T-cell (primary cell): ENCODE data around the gene ABTB2. TPM values are rescaled to one million over a fixed set of nuclear protein-coding genes. Genes with fewer than 3 reads are reported as not detected.

Source experiments
- ATAC-seq, 4 experiments: fragments of 200-7000 bp in 3 of 4; fragments of 150-1000 bp in 1 of 4; cut with Tn5 transposase; replicated peaks in 1 of 4; 1 replicate in 3 of 4; 2 replicates in 1 of 4; pipeline ENCODE4 v1.10.0; 2021; ENCODE audit warnings: moderate library complexity in 3 of 4, mild to moderate bottlenecking in 2 of 4, moderate number of reproducible peaks in 1 of 4
- CTCF ChIA-PET, 2 donors: fragments of 300-600 bp; sonication (Branson Sonifier 250); formaldehyde crosslinking; loops; one replicate each; lab custom pipeline; 2022; ENCODE audit warnings: antibody characterized with exemption in 2 of 2; lab: Charles Lee
- POLR2A ChIA-PET, 2 donors: fragments of 300-600 bp; sonication (Branson Sonifier 250); formaldehyde crosslinking; loops; one replicate each; lab custom pipeline; 2022; ENCODE audit warnings: antibody characterized with exemption in 2 of 2; lab: Charles Lee
- DNase-seq, 35 experiments: peaks; one replicate each; pipeline versions ENCODE4 v3.0.0 to v3.0.0-alpha.2; 2013 to 2023
- H3K27ac ChIP-seq: one replicate; pipeline ENCODE4 v1.5.1; 2013; ENCODE audit warnings: low read length
- H3K27me3 ChIP-seq, 2 experiments: replicated peaks in 1 of 2; 1 replicate in 1 of 2; 2 replicates in 1 of 2; pipeline versions ENCODE4 v1.6.1 to v1.7.0; 2013; ENCODE audit warnings: low read length in 1 of 2, mixed read lengths in 1 of 2; ENCODE audit not compliant: control insufficient read depth in 2 of 2, insufficient read depth in 2 of 2; ENCODE audit errors: extremely low read depth in 1 of 2
- H3K36me3 ChIP-seq, 2 donors: 1 replicate in 1 of 2; 2 replicates in 1 of 2; pipeline versions ENCODE4 v1.6.1 to v1.7.0; 2013; ENCODE audit warnings: low read length in 1 of 2; ENCODE audit not compliant: control insufficient read depth in 2 of 2, insufficient read depth in 1 of 2; ENCODE audit errors: extremely low read depth in 1 of 2
- H3K4me1 ChIP-seq, 2 experiments: 1 replicate in 1 of 2; 2 replicates in 1 of 2; pipeline versions ENCODE4 v1.6.1 to v1.7.0; 2013; ENCODE audit warnings: low read length in 2 of 2, mixed read lengths in 1 of 2; ENCODE audit not compliant: insufficient read depth in 2 of 2, control insufficient read depth in 1 of 2; ENCODE audit errors: extremely low read depth in 1 of 2
- H3K4me3 ChIP-seq, 2 donors: 1 replicate in 1 of 2; 2 replicates in 1 of 2; pipeline versions ENCODE4 v1.5.1 to v1.7.0; 2013; ENCODE audit warnings: mild to moderate bottlenecking in 2 of 2, low read length in 1 of 2, moderate library complexity in 1 of 2; ENCODE audit not compliant: control insufficient read depth in 1 of 2; ENCODE audit errors: extremely low read depth in 1 of 2
- H3K9me3 ChIP-seq: 2 replicates; pipeline ENCODE4 v1.7.0; 2013
- H3K27ac Mint-ChIP-seq, 2 donors: one replicate each; pipeline ENCODE4 v1.8.0; 2020 to 2021; ENCODE audit warnings: mild to moderate bottlenecking in 2 of 2, mixed read lengths in 2 of 2
- H3K27me3 Mint-ChIP-seq, 2 donors: one replicate each; pipeline ENCODE4 v1.8.0; 2021 to 2022; ENCODE audit warnings: mixed read lengths in 2 of 2
- H3K36me3 Mint-ChIP-seq: one replicate; pipeline ENCODE4 v1.8.0; 2021; ENCODE audit warnings: mixed read lengths
- H3K4me1 Mint-ChIP-seq, 3 donors: one replicate each; pipeline ENCODE4 v1.8.0; 2020 to 2022; ENCODE audit warnings: mixed read lengths in 3 of 3, mild to moderate bottlenecking in 1 of 3
- H3K4me3 Mint-ChIP-seq, 3 donors: one replicate each; pipeline ENCODE4 v1.8.0; 2020 to 2022; ENCODE audit warnings: mild to moderate bottlenecking in 3 of 3, mixed read lengths in 3 of 3, moderate library complexity in 3 of 3
- H3K9me3 Mint-ChIP-seq, 3 donors: one replicate each; pipeline ENCODE4 v1.8.0; 2020 to 2022; ENCODE audit warnings: mixed read lengths in 3 of 3
- WGBS: methylation state at CpG from one replicate; pipeline ENCODE4 v1.1.5; 2013; ENCODE audit warnings: missing lambda C conversion rate; ENCODE audit not compliant: insufficient coverage; 5-methylcytosine and 5-hydroxymethylcytosine counted together
- total RNA-seq, 35 experiments: library from RNA in 6 of 35; stranded (reverse) in 6 of 35; fragments of 120-200 nt in 1 of 35; gene quantifications; one replicate each; pipeline versions ENCODE4 v1.2.1 to v1.2.4 and lab custom pipeline; 2013 to 2026

The ABTB2 gene
- total RNA-seq, 5 donors from 2014 or later (not counting 1 experiment from before 2014, with no cell fraction given) = 0.50 to 0.93 (median 0.82) TPM

GRCh38 chr11:34146411-34146810 is 211.4 kb downstream of the ABTB2 start:
- no peaks in the 10 kb centered on the region for H3K9me3 Mint-ChIP-seq
- no peaks in the 10 kb centered on the region for H3K27me3 Mint-ChIP-seq
- DNase-seq (no peak), ATAC-seq (no peak)
- H3K4me1 Mint-ChIP-seq = no peaks in the 10 kb centered on the region
- H3K9me3 ChIP-seq = no peaks in the 10 kb centered on the region
- H3K36me3 ChIP-seq = peaks cover 27 to 92% of the 10 kb centered on the region in 2 donors
- no peaks in the 10 kb centered on the region for H3K27me3 ChIP-seq
- WGBS = 94% methylated on average over 7 of the region's 12 CpGs
- H3K4me1 ChIP-seq = no peaks in the 10 kb centered on the region
- no peak overlapping the region for H3K27ac Mint-ChIP-seq
- no peak overlapping the region for H3K27ac ChIP-seq
- H3K36me3 Mint-ChIP-seq = peaks cover 58% of the 10 kb centered on the region
- POLR2A ChIA-PET = interaction anchor here in 1 of 2 donors (0.6 kb wide), 1 partner anchor 1842 kb away, joined by 4 read pairs; no protein-coding TSS in a partner anchor
- no peak overlapping the region for H3K4me3 ChIP-seq
- H3K4me3 Mint-ChIP-seq = no peak overlapping the region
- CTCF ChIA-PET = no interaction called here

GRCh38 chr11:34145847-34146381 is 211.9 kb downstream of the ABTB2 start:
- Histone ChIP-seq H3K36me3 (peaks cover 28 to 97% of the 10 kb centered on the region in 2 donors), H3K27me3 (no peaks in the 10 kb centered on the region), H3K27ac (no peak overlapping the region), H3K4me3 (no peak overlapping the region), H3K4me1 (no peaks in the 10 kb centered on the region), H3K9me3 (no peaks in the 10 kb centered on the region)
- ChIA-PET CTCF (no interaction called here), POLR2A (interaction anchor here in 1 of 2 donors (0.6 kb wide), 1 partner anchor 1842 kb away, joined by 4 read pairs; no protein-coding TSS in a partner anchor)
- Mint-ChIP-seq H3K27me3 (no peaks in the 10 kb centered on the region), H3K4me1 (no peaks in the 10 kb centered on the region), H3K36me3 (peaks cover 63% of the 10 kb centered on the region), H3K9me3 (no peaks in the 10 kb centered on the region), H3K27ac (no peak overlapping the region), H3K4me3 (no peak overlapping the region)
- WGBS = 96% methylated on average over 5 of the region's 8 CpGs
- DNase-seq = no peak
- no peak for ATAC-seq

GRCh38 chr11:34145073-34145472 is 212.7 kb downstream of the ABTB2 start:
- H3K36me3 Mint-ChIP-seq = peaks cover 71% of the 10 kb centered on the region
- H3K4me3 Mint-ChIP-seq = no peak overlapping the region
- Histone ChIP-seq H3K9me3 (no peaks in the 10 kb centered on the region), H3K27ac (no peak overlapping the region), H3K4me3 (no peak overlapping the region), H3K36me3 (peaks cover 28 to 99% of the 10 kb centered on the region in 2 donors), H3K27me3 (no peaks in the 10 kb centered on the region), H3K4me1 (no peaks in the 10 kb centered on the region)
- WGBS = 92% methylated on average over 3 of the region's 5 CpGs
- POLR2A ChIA-PET = interaction anchor here in 1 of 2 donors (0.6 kb wide), 1 partner anchor 9 kb away, joined by 3 read pairs; no protein-coding TSS in a partner anchor
- peak overlapping the region in 1 of 2 donors; percentile 16 for H3K27ac Mint-ChIP-seq
- CTCF ChIA-PET = interaction anchor here in 1 of 2 donors (0.7 kb wide), 1 partner anchor 17 kb away, joined by 3 read pairs; no protein-coding TSS in a partner anchor
- no peaks in the 10 kb centered on the region for H3K4me1 Mint-ChIP-seq
- no peaks in the 10 kb centered on the region for H3K27me3 Mint-ChIP-seq
- DNase-seq = no peak
- no peak for ATAC-seq
- no peaks in the 10 kb centered on the region for H3K9me3 Mint-ChIP-seq

- Histone ChIP-seq H3K27me3 (no peaks in the 10 kb centered on the region), H3K36me3 (peaks cover 24 to 97% of the 10 kb centered on the region in 2 donors), H3K4me1 (no peaks in the 10 kb centered on the region), H3K27ac (no peak overlapping the region), H3K4me3 (no peak overlapping the region), H3K9me3 (no peaks in the 10 kb centered on the region)
- Mint-ChIP-seq H3K27me3 (no peaks in the 10 kb centered on the region), H3K27ac (no peak overlapping the region), H3K4me1 (no peaks in the 10 kb centered on the region), H3K4me3 (no peak overlapping the region), H3K9me3 (no peaks in the 10 kb centered on the region), H3K36me3 (peaks cover 79% of the 10 kb centered on the region)
- ATAC-seq = no peak
- POLR2A ChIA-PET = no interaction called here
- no peak for DNase-seq
- CTCF ChIA-PET = no interaction called here
- WGBS = 100% methylated on average over 1 of the region's 2 CpGs
Observed at GRCh38 chr11:34143048-34143447, 214.8 kb downstream of the ABTB2 start.

GRCh38 chr11:34140149-34140548 is 217.7 kb downstream of the ABTB2 start:
- WGBS = 96% methylated on average over 7 of the region's 11 CpGs
- ChIA-PET CTCF (no interaction called here), POLR2A (no interaction called here)

GRCh38 chr11:34139346-34139745 is 218.5 kb downstream of the ABTB2 start:
- no peaks in the 10 kb centered on the region for H3K4me1 ChIP-seq
- H3K9me3 Mint-ChIP-seq = no peaks in the 10 kb centered on the region
- CTCF ChIA-PET = no interaction called here
- H3K9me3 ChIP-seq = no peaks in the 10 kb centered on the region
- H3K36me3 Mint-ChIP-seq = peaks cover 81% of the 10 kb centered on the region
- ATAC-seq (no peak), DNase-seq (no peak)
- H3K27ac ChIP-seq = no peak overlapping the region
- H3K4me3 Mint-ChIP-seq = no peak overlapping the region
- no peaks in the 10 kb centered on the region for H3K27me3 Mint-ChIP-seq
- H3K27ac Mint-ChIP-seq = no peak overlapping the region
- POLR2A ChIA-PET = no interaction called here
- H3K4me3 ChIP-seq = no peak overlapping the region
- H3K27me3 ChIP-seq = no peaks in the 10 kb centered on the region
- H3K36me3 ChIP-seq = peaks cover 38 to 97% of the 10 kb centered on the region in 2 donors
- WGBS = 96% methylated on average over 3 of the region's 7 CpGs
- peaks cover 0 to 9% (median 0%) of the 10 kb centered on the region in 3 donors for H3K4me1 Mint-ChIP-seq

More at GRCh38 chr11:34140149-34140548, 217.7 kb downstream of the ABTB2 start:
- Histone ChIP-seq H3K9me3 (no peaks in the 10 kb centered on the region), H3K4me3 (no peak overlapping the region), H3K27me3 (no peaks in the 10 kb centered on the region), H3K36me3 (peaks cover 34 to 97% of the 10 kb centered on the region in 2 donors), H3K4me1 (no peaks in the 10 kb centered on the region), H3K27ac (no peak overlapping the region)
- no peaks in the 10 kb centered on the region for H3K27me3 Mint-ChIP-seq
- peaks cover 78% of the 10 kb centered on the region for H3K36me3 Mint-ChIP-seq
- peaks cover 0 to 9% (median 0%) of the 10 kb centered on the region in 3 donors for H3K4me1 Mint-ChIP-seq
- DNase-seq (no peak), ATAC-seq (no peak)
- H3K27ac Mint-ChIP-seq = no peak overlapping the region
- H3K9me3 Mint-ChIP-seq = no peaks in the 10 kb centered on the region
- H3K4me3 Mint-ChIP-seq = no peak overlapping the region
